Glutamatergic neuron (in vitro differentiated cells): ENCODE measurements around the gene ZYG11B. TPM values are rescaled to one million over a fixed set of nuclear protein-coding genes. Genes with fewer than 3 reads are reported as not detected.

Experiments used
- DNase-seq: peaks from one replicate; pipeline ENCODE4 v3.0.0; 2022
- H3K27ac Mint-ChIP-seq: one replicate; pipeline ENCODE4 v1.8.0; 2020; ENCODE audit warnings: mild to moderate bottlenecking, mixed read lengths, inconsistent platforms; ENCODE audit not compliant: unreplicated experiment
- H3K27me3 Mint-ChIP-seq: one replicate; pipeline ENCODE4 v1.8.0; 2020; ENCODE audit warnings: mild to moderate bottlenecking, moderate library complexity, mixed read lengths, inconsistent platforms; ENCODE audit not compliant: unreplicated experiment
- H3K36me3 Mint-ChIP-seq: one replicate; pipeline ENCODE4 v1.8.0; 2020; ENCODE audit warnings: mild to moderate bottlenecking, mixed read lengths, inconsistent platforms; ENCODE audit not compliant: unreplicated experiment
- H3K4me1 Mint-ChIP-seq: one replicate; pipeline ENCODE4 v1.8.0; 2020; ENCODE audit warnings: mild to moderate bottlenecking, low read depth, mixed read lengths, inconsistent platforms; ENCODE audit not compliant: unreplicated experiment
- H3K4me3 Mint-ChIP-seq: one replicate; pipeline ENCODE4 v1.8.0; 2020; ENCODE audit warnings: mild to moderate bottlenecking, mixed read lengths, inconsistent platforms; ENCODE audit not compliant: unreplicated experiment
- H3K9me3 Mint-ChIP-seq: one replicate; pipeline ENCODE4 v1.8.0; 2020; ENCODE audit warnings: mild to moderate bottlenecking, moderate library complexity, mixed read lengths, inconsistent platforms; ENCODE audit not compliant: unreplicated experiment
- total RNA-seq: library from RNA; stranded (reverse); fragmentation: NEBNext Ultra II Directional; extraction: Animal tissue kit (Norgen Biotek cat#: 25700); gene quantifications from one replicate; pipeline ENCODE4 v1.2.1, GENCODE V29; 2021; ENCODE audit not compliant: unreplicated experiment
- TF ChIP-seq, protein P1 (sequence below): fragments of 200-600 bp; sonication (generic); IDR thresholded peaks from one replicate; pipeline ENCODE4 v1.5.0; 2021; ENCODE audit not compliant: partially characterized antibody, unreplicated experiment

ZYG11B gene
- total RNA-seq, 1 donor from 2014 or later: 47.2 TPM

DNA sequence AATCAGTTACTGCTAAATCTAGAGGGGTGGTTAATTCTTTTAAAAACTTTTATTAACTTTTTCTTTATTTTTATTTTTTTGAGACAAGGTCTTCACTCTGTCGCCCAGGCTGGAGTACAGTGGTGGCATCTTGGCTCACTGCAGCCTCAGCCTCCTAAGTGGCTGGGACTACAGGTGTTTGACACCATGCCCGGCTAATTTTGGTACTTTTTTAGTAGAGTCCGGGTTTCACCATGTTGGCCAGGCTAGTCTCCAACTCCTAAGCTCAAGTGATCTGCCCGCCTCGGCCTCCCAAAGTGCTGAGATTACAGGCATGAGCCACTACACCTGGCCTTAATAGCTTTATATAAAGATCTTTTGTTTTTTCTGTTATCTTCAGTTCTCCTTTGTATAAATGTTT, 11.9 kb downstream of the ZYG11B start:
- no peak overlapping the region for H3K4me3 Mint-ChIP-seq
- no peak for DNase-seq
- no peaks in the 10 kb centered on the region for H3K27me3 Mint-ChIP-seq
- H3K27ac Mint-ChIP-seq: no peak overlapping the region
- TF ChIP-seq, protein P1, sequence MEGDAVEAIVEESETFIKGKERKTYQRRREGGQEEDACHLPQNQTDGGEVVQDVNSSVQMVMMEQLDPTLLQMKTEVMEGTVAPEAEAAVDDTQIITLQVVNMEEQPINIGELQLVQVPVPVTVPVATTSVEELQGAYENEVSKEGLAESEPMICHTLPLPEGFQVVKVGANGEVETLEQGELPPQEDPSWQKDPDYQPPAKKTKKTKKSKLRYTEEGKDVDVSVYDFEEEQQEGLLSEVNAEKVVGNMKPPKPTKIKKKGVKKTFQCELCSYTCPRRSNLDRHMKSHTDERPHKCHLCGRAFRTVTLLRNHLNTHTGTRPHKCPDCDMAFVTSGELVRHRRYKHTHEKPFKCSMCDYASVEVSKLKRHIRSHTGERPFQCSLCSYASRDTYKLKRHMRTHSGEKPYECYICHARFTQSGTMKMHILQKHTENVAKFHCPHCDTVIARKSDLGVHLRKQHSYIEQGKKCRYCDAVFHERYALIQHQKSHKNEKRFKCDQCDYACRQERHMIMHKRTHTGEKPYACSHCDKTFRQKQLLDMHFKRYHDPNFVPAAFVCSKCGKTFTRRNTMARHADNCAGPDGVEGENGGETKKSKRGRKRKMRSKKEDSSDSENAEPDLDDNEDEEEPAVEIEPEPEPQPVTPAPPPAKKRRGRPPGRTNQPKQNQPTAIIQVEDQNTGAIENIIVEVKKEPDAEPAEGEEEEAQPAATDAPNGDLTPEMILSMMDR: no peak
- no peaks in the 10 kb centered on the region for H3K4me1 Mint-ChIP-seq
- no peaks in the 10 kb centered on the region for H3K9me3 Mint-ChIP-seq
- no peaks in the 10 kb centered on the region for H3K36me3 Mint-ChIP-seq

DNA sequence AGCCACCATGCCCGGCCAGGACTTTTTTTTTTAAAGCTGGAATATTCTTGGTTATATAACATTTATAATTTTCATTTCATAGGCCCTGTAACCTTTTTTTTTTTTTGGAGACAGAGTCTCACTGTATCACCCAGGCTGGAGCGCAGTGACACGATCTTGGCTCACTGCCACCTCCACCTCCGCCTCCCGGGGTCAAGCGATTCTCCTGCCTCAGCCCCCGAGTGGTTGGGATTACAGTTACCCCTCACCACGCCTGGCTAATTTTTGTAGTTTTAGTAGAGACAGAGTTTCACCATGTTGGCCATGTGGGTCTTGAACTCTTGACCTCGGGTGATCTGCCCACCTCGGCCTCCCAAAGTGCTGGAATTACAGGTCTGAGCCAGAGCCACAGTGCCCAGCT, 12.6 kb downstream of the ZYG11B start:
- TF ChIP-seq, protein P1: no peak
- Mint-ChIP-seq H3K4me3 (no peak overlapping the region), H3K9me3 (no peaks in the 10 kb centered on the region), H3K27ac (no peak overlapping the region), H3K27me3 (no peaks in the 10 kb centered on the region), H3K4me1 (no peaks in the 10 kb centered on the region), H3K36me3 (no peaks in the 10 kb centered on the region)
- no peak for DNase-seq

DNA sequence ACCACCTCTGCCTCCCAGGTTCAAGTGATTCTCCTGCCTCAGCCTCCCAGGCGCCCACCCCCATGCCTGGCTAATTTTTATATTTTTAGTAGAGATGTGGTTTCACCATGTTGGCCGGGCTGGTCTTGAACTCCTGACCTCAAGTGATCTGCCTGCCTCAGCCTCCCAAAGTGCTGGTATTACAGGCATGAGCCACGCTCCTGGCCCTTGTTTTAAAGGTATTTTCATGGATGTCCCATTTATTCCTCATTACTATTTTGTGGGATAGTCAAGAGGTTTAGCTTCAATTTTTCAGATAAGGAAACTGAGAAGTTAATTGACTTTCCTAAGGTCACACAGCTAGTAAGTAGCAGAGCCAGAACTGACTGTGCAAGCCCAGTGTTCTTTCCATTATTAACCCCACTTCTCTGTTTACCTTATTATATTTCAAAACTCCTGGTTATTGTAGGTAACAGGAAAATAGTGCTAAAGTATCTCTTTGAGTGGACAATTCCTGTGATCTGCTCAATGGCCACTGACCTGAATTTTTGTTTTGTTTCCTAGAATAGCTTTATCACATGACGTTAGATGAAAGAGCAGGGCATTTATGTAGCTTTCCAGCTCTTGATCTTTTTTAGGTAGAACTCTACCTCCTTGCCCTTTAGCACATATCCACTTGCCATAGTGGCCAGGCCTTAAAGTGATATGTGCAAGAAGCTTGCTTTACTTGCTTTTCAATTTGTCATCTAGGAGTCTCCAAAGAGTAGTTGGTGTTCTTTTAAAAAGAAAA, 13.6 kb downstream of the ZYG11B start:
- no peak overlapping the region for H3K4me3 Mint-ChIP-seq
- DNase-seq: no peak
- no peaks in the 10 kb centered on the region for H3K4me1 Mint-ChIP-seq
- no peaks in the 10 kb centered on the region for H3K9me3 Mint-ChIP-seq
- no peaks in the 10 kb centered on the region for H3K36me3 Mint-ChIP-seq
- H3K27me3 Mint-ChIP-seq: no peaks in the 10 kb centered on the region
- no peak overlapping the region for H3K27ac Mint-ChIP-seq
- TF ChIP-seq, protein P1: no peak

DNA sequence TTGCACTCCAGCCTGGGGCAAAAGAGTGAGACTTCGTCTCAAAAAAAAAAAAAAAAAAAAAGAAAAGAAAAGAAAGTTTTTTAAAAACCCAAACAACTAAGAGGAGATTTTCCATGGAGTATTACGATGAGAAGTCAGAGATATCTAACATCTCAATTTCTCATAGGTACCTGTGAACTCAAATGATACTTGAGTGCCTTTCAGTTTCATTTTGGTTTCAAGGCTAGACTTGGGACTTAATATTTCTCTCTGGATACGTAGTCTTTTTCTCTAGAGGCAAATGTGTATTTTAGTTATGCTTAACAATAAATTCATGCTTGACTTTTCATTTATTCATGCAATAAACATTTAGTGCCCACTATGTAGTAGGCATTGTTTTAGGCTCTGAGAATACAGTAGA, 15.0 kb downstream of the ZYG11B start:
- TF ChIP-seq, protein P1: no peak
- no peak for DNase-seq

DNA sequence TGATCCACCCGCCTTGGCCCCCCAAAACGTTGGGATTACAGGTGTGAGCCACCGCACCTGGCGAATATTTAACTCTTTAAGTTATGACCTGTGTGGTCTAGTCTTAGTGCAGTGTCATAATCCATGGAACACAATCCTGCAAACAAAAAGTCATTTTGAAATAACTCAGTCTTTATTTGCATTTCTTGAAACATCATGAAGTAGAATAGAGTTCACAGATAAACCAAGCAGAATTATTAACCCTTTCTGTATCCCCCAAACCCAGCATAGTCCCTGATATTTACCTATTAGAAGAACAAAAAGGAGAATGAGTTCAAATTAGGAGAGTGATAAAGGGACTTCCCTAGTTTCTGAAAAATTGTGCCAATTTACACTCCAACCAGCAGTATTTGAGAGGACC, 19.9 kb downstream of the ZYG11B start:
- TF ChIP-seq, protein P1: no peak
- no peak for DNase-seq
- no peak overlapping the region for H3K4me3 Mint-ChIP-seq
- H3K36me3 Mint-ChIP-seq: no peaks in the 10 kb centered on the region
- no peaks in the 10 kb centered on the region for H3K9me3 Mint-ChIP-seq
- H3K4me1 Mint-ChIP-seq: no peaks in the 10 kb centered on the region
- H3K27ac Mint-ChIP-seq: no peak overlapping the region
- H3K27me3 Mint-ChIP-seq: no peaks in the 10 kb centered on the region

More for the DNA sequence above, 15.0 kb downstream of the ZYG11B start:
- Mint-ChIP-seq H3K9me3 (no peaks in the 10 kb centered on the region), H3K4me1 (no peaks in the 10 kb centered on the region), H3K27ac (no peak overlapping the region), H3K4me3 (no peak overlapping the region), H3K36me3 (no peaks in the 10 kb centered on the region), H3K27me3 (no peaks in the 10 kb centered on the region)
